WI38 (cell line): ENCODE data around the gene DYNC1I1.

Experiments
- H3K4me3 ChIP-seq: 2 replicates; pipeline ENCODE4 v1.5.1; 2011; ENCODE audit warnings: low read depth, mild to moderate bottlenecking, control low read depth, low read length
- TF ChIP-seq, protein P1 (sequence below): IDR thresholded peaks from 2 replicates; pipeline ENCODE4 v1.5.1; 2012; ENCODE audit warnings: low read depth, mild to moderate bottlenecking, control low read depth, low read length

DYNC1I1 gene

DNA sequence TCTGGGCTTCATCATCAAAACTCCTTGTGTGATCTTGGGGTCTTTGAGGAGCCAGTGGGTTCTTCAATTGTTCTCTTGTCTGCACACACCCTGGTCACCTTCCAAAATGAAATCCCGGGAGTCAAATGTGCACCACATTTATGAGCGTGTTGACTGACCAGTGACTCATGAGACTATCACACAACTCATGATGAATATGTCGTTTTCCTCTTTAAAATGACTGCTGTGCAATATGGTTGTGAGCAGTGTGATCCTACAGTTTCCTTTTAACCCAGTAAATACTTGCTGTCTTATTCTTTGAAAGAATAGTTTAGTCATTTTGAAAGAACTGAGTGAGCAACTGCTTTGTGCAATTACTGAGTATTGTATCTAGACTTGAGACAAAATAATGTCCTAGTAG lies 149.2 kb downstream of the DYNC1I1 start:
- TF ChIP-seq, protein P1, sequence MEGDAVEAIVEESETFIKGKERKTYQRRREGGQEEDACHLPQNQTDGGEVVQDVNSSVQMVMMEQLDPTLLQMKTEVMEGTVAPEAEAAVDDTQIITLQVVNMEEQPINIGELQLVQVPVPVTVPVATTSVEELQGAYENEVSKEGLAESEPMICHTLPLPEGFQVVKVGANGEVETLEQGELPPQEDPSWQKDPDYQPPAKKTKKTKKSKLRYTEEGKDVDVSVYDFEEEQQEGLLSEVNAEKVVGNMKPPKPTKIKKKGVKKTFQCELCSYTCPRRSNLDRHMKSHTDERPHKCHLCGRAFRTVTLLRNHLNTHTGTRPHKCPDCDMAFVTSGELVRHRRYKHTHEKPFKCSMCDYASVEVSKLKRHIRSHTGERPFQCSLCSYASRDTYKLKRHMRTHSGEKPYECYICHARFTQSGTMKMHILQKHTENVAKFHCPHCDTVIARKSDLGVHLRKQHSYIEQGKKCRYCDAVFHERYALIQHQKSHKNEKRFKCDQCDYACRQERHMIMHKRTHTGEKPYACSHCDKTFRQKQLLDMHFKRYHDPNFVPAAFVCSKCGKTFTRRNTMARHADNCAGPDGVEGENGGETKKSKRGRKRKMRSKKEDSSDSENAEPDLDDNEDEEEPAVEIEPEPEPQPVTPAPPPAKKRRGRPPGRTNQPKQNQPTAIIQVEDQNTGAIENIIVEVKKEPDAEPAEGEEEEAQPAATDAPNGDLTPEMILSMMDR, result no peak
- no peak overlapping the region for H3K4me3 ChIP-seq

DNA sequence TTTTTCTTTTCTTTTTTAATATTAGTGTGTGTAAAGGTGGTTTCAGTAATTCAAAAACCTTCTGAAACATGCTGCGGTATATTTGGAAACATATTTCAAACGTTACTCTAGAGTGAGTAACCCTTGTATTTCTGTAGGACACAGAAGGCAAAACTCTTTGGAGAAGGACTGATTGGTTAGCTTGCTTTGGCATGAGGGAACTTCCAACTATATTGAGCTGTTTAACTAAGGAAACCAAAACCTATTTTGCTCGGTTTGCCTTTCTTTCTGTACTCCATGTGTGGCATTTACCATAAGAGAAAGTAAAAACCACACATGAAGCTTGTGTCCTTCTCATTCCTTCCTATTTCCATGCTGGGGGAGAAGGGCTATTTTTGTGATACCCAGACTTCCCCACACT lies 149.8 kb downstream of the DYNC1I1 start:
- no peak overlapping the region for H3K4me3 ChIP-seq
- TF ChIP-seq, protein P1, result no peak

DNA sequence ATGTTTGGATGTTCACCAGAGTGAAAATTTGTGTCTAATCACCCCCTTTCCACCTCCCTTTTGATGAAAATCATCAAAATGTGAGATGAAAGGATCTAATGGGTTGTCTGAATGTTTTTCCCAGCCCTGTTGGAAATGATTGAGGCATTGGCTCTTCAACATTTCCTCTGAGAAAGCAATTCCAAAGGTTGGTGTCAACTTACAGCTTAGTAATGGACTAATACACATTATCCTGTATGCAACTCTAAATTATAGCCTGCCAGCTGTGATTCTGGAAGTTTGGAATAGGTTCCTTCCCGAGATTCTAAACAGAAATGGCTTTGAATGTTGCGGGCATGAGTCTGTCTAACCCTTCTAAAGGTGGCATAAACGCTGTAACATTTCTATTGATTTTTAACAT lies 152.9 kb downstream of the DYNC1I1 start:
- H3K4me3 ChIP-seq, result no peak overlapping the region
- TF ChIP-seq, protein P1, result no peak

DNA sequence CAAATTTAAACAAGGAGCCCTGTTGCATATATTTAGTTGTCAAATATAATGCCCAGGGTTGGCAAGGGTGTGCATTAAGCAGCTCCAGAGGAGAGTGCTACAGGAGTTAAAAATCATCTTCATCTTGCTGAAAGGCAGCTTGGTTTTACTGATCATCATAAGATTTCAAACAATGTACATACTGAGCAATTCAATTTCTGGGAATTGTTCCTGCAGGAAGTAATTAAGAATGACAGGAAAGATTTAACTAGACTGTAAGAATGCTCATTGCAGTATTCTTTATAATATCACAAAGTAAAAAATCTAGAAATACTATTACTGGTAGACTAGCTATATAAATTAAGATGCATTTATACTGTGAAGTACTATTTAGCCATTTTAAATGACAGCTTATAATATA lies 153.6 kb downstream of the DYNC1I1 start:
- TF ChIP-seq, protein P1, result no peak
- no peak overlapping the region for H3K4me3 ChIP-seq

DNA sequence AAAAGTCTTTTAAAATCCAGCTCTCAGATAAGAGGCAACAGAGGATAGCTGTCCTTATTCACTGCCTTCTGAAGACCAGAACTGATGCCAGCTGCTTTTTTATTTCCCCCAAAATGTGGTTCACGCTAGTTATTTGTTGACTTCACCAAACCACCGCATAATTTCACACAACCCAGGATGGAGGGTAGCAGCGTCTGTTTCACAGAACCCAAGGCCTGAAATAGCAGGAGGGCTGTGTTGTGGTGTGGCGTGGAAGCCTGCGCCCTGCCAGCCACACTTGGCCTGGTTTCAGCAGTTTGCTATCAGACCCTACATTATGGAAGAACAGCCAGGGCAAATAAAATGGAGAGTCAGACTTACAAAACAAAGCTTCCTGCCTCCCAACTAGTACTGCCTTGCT lies 155.4 kb downstream of the DYNC1I1 start:
- TF ChIP-seq, protein P1, result no peak

DNA sequence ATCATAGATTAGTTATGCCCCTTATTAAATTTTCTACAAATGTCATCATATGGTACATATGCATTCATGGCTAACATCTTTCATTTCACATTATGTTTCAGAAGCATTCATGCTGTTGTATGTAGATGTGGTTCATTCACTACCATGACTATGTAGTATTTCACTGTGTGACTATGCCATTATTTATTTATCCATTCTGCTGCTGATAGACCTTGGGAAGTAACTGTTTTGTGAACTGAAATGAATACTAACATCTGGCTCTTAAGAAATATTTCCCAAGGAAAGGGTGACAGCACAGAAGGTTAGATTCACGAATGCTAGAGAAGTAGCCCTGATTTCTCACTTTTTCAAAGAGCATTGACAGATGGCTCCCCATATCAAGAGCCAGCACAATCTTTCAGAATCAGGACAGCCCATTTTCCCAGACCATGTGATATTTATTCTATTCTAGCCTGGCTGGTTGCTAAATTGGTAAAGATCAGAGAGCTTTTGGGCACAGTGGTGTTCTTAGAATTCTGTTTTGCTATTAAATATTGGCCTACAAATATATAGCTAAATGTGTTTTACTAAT lies 157.4 kb downstream of the DYNC1I1 start:
- no peak overlapping the region for H3K4me3 ChIP-seq
- TF ChIP-seq, protein P1, result no peak

More for the DNA sequence above, 155.4 kb downstream of the DYNC1I1 start:
- no peak overlapping the region for H3K4me3 ChIP-seq

DNA sequence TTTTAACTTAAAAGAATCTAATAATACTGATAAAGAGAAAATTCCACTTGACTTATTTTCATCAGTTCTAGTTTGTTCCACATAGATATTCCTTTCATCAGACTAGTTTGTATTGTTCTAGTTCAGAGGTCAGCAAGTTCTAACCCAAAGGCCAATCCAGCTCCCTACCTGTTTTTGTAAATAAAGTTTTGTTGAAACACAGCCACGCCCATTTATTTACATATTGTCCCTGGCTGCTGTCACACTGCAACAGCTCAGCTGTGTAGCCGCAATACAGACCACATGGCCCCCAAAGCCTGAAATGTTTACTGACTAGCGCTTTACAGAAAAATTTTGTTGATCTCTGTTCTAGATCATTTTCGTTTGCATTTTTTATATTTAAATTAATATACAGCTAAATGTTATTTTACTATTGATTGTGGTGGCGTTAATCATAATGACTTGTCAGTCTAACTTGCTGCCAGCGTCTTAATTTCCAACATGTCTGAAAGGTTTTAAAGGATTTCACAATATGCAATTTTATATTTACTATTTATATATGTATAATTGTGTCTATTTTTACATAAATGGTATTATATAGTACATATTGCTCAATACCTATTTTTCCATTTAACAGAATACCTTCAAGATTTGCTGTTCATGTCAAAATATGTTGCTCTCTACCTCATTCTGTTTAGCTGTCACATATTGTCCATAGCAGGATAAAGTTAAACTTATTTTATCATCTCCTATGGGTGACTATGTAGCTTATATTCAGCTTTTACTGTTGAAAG lies 159.3 kb downstream of the DYNC1I1 start:
- TF ChIP-seq, protein P1, result no peak
- no peak overlapping the region for H3K4me3 ChIP-seq
